Osteocyte (in vitro differentiated cells): Measurements from ENCODE around the gene BMPR2. TPM values are rescaled to one million over a fixed set of nuclear protein-coding genes. Genes with fewer than 3 reads are reported as not detected.

Experiments
- DNase-seq: peaks from one replicate; pipeline ENCODE4 v3.0.0; 2021; ENCODE audit warnings: mixed read lengths; ENCODE audit not compliant: unreplicated experiment; ENCODE audit errors: extremely low spot score
- H3K27ac Mint-ChIP-seq: one replicate; pipeline ENCODE4 v1.8.0; 2021; ENCODE audit warnings: mild to moderate bottlenecking, mixed read lengths; ENCODE audit not compliant: unreplicated experiment
- H3K27me3 Mint-ChIP-seq: one replicate; pipeline ENCODE4 v1.8.0; 2021; ENCODE audit warnings: mixed read lengths; ENCODE audit not compliant: unreplicated experiment
- H3K36me3 Mint-ChIP-seq: one replicate; pipeline ENCODE4 v1.8.0; 2021; ENCODE audit warnings: mixed read lengths; ENCODE audit not compliant: unreplicated experiment
- H3K4me1 Mint-ChIP-seq: one replicate; pipeline ENCODE4 v1.8.0; 2021; ENCODE audit warnings: mixed read lengths; ENCODE audit not compliant: unreplicated experiment
- H3K4me3 Mint-ChIP-seq: one replicate; pipeline ENCODE4 v1.8.0; 2021; ENCODE audit warnings: mild to moderate bottlenecking, moderate library complexity, mixed read lengths; ENCODE audit not compliant: unreplicated experiment
- H3K9me3 Mint-ChIP-seq: one replicate; pipeline ENCODE4 v1.8.0; 2021; ENCODE audit warnings: mixed read lengths; ENCODE audit not compliant: unreplicated experiment
- total RNA-seq: library from RNA; stranded (reverse); gene quantifications from 2 replicates; pipeline ENCODE4 v1.2.1, GENCODE V29; 2021
- TF ChIP-seq, protein P1 (sequence below): fragments of 200-600 bp; sonication (generic); IDR thresholded peaks from 2 replicates; pipeline ENCODE4 v1.5.0; 2021; ENCODE audit warnings: antibody characterized with exemption, mild to moderate bottlenecking, moderate library complexity

Gene BMPR2
- total RNA-seq, 1 donor from 2014 or later: 92.3 TPM

DNA sequence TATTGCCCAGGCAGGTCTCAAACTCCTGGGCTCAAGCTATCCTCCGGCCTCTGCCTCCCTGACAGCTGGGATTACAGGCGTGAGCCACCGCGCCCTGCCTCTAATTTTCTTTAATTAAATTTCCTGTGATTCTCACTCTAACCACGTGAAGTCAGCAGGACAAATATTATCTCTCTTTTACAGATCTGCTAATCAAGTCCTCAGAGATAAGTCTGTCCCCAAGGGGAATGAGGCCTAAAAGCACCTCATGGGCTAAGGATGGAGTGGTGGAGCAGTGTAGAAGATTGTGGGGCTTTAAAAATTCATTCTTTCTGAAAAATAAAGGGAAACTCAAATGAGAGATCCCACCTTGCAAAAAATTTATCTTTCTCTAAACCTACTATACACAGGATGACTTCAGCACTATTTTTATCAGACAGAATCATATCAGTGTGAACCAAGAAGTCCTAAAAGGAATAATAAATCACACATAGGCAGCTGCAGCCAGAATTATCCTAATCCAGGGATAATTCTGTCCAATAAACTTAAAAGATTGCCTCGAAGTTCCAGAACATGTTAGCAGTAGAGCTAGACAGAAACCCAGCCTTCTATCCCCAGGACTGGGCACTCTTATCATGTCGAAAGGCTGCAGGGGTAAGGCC lies 38.3 kb upstream of the BMPR2 start:
- Mint-ChIP-seq H3K27me3 (no peaks in the 10 kb centered on the region), H3K4me3 (no peak overlapping the region), H3K4me1 (peaks cover 12% of the 10 kb centered on the region), H3K36me3 (no peaks in the 10 kb centered on the region), H3K9me3 (no peaks in the 10 kb centered on the region), H3K27ac (no peak overlapping the region)
- DNase-seq: no peak
- TF ChIP-seq, protein P1, sequence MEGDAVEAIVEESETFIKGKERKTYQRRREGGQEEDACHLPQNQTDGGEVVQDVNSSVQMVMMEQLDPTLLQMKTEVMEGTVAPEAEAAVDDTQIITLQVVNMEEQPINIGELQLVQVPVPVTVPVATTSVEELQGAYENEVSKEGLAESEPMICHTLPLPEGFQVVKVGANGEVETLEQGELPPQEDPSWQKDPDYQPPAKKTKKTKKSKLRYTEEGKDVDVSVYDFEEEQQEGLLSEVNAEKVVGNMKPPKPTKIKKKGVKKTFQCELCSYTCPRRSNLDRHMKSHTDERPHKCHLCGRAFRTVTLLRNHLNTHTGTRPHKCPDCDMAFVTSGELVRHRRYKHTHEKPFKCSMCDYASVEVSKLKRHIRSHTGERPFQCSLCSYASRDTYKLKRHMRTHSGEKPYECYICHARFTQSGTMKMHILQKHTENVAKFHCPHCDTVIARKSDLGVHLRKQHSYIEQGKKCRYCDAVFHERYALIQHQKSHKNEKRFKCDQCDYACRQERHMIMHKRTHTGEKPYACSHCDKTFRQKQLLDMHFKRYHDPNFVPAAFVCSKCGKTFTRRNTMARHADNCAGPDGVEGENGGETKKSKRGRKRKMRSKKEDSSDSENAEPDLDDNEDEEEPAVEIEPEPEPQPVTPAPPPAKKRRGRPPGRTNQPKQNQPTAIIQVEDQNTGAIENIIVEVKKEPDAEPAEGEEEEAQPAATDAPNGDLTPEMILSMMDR: no peak

GRCh38 chr2:202339071-202339870 lies 36.9 kb upstream of the BMPR2 start:
- no peaks in the 10 kb centered on the region for H3K36me3 Mint-ChIP-seq
- H3K9me3 Mint-ChIP-seq: no peaks in the 10 kb centered on the region
- TF ChIP-seq, protein P1: no peak
- H3K4me1 Mint-ChIP-seq: peaks cover 19% of the 10 kb centered on the region
- H3K27me3 Mint-ChIP-seq: no peaks in the 10 kb centered on the region
- no peak overlapping the region for H3K27ac Mint-ChIP-seq
- no peak for DNase-seq
- H3K4me3 Mint-ChIP-seq: no peak overlapping the region

DNA sequence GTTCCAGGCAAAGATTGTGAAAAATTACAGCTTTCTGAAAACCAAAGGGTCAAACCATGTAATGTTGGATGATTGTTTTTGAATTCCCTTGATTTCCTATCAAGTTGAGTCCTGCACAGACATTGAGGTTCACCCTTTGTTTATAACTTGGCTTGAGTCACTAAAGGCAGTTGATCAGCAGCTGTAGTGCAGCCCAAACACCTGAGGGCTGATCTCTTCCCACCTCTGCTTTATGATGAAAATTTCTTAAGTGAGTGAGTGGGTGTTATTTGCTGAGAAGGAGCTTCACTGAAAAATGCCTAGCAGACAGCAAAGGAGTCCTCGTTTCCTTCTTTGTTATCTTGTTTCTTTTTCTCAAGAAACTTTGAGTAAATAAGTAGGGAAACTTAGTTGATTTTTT lies 31.9 kb upstream of the BMPR2 start:
- Mint-ChIP-seq H3K4me3 (no peak overlapping the region), H3K27me3 (no peaks in the 10 kb centered on the region), H3K27ac (no peak overlapping the region), H3K4me1 (peaks cover 14% of the 10 kb centered on the region), H3K9me3 (no peaks in the 10 kb centered on the region), H3K36me3 (no peaks in the 10 kb centered on the region)
- TF ChIP-seq, protein P1: no peak
- DNase-seq: no peak

- H3K4me1 Mint-ChIP-seq: peaks cover 8% of the 10 kb centered on the region
- DNase-seq: no peak
These were observed 29.9 kb upstream of the BMPR2 start for GRCh38 chr2:202346180-202346579.

GRCh38 chr2:202353430-202353829 lies 22.7 kb upstream of the BMPR2 start:
- Mint-ChIP-seq H3K4me3 (no peak overlapping the region), H3K4me1 (no peaks in the 10 kb centered on the region), H3K27ac (no peak overlapping the region), H3K36me3 (no peaks in the 10 kb centered on the region), H3K27me3 (no peaks in the 10 kb centered on the region), H3K9me3 (no peaks in the 10 kb centered on the region)
- TF ChIP-seq, protein P1: no peak
- DNase-seq: no peak

More at GRCh38 chr2:202346180-202346579, 29.9 kb upstream of the BMPR2 start:
- TF ChIP-seq, protein P1: no peak
- Mint-ChIP-seq H3K27me3 (no peaks in the 10 kb centered on the region), H3K27ac (no peak overlapping the region), H3K9me3 (no peaks in the 10 kb centered on the region), H3K4me3 (no peak overlapping the region), H3K36me3 (no peaks in the 10 kb centered on the region)
